HG03066 (cell line): ENCODE results near the gene CNGA3.

Experiments used
- ATAC-seq: cut with Tn5 transposase; IDR thresholded peaks from one replicate; pipeline ENCODE4 v1.9.1; 2021; ENCODE audit warnings: low read depth; ENCODE audit not compliant: unreplicated experiment

The CNGA3 gene

DNA sequence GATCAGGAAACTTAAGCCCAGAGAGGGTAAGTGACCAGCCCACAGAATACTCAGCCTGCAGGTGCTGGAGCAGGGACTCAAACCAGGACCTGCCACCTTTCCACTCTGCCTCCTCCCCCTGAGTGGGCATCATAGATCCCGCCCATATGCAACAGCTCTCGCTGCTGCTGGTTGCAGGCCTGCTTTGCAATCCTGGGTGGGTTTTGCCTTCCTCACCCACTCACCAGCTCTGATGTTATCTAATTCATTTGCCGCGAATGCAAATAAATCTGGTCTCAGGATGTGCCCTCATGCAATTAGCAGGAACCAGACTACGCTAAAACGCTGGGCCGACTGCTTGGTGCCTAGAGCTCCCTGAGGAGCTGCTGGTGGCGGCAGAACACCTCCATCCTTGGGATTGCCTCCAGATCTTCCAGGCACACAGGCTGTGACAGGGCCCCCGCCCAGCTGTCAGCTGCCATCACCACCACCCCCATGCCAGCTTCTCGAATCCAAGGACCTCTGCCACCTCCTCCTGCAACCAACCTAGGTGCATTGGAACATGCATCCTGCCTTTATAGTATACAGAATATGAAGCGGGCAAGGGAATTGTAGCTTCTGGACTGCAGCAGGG is 28.8 kb downstream of the CNGA3 start:
- no peak for ATAC-seq

DNA sequence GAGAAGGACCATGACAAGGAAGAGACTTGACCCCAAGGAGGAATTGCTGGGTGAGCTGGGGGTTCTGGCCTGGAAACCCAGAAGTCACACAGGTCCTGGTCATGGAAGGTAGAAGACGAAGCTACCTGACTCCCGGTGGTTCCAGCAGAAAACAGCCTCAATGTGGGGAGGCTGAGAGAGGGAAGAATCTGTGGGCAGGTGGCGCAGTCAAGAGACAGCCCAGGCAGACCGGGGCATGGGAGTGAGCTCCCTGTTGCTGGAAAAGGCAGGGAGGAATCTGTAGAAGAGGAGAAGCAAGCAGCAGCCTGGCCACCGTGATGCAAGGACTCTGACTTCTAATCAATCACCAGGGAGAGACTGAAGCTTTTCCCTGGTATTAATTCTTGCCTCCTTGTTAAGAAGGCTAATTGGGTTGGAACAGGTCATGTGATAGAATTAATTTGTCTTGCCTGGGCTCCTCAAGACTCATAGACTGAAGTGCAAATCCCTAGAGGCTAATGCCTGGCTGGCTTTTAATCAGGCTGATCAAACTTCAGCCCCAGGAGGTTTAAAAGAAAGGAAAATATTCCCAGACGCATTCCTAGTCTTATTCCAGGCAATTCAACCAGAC is 30.1 kb downstream of the CNGA3 start:
- no peak for ATAC-seq

DNA sequence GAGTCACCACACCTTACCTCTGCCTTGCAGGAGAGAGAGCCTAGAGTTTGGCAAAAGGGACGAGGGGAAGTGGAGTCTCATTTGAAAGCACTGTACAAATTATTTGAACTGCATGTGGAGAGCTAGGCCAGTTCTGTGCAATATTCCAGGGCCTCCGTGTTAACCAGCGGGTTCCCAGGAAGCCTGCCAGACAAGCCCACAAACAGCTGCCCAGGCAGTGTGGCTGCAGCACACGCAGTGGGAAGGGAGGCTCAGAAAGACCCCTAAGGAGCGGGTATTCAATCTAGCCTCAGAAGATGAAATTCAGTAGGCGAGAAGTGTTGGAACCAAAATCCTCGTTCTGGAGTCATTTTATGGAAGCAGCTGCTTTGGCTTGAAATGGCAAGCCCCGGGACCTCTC is 30.7 kb downstream of the CNGA3 start:
- no peak for ATAC-seq

DNA sequence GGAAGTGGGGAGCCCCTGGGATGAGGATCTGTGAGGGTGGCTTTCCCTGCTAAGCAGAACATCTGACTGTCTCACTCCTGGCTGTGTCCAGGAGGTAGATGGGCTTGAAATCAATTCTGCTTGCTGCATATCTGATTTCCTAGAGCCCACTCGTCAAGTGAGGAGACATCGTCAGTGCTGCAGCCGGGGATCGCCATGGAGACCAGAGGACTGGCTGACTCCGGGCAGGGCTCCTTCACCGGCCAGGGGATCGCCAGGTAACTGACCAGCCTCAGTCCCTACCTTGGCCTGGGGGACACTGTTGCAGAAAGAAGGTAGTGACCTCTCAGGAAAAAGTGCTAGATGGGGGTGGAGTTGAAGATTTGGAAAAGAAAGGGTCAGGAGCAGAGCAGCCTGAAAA is 31.3 kb downstream of the CNGA3 start:
- no peak for ATAC-seq

DNA sequence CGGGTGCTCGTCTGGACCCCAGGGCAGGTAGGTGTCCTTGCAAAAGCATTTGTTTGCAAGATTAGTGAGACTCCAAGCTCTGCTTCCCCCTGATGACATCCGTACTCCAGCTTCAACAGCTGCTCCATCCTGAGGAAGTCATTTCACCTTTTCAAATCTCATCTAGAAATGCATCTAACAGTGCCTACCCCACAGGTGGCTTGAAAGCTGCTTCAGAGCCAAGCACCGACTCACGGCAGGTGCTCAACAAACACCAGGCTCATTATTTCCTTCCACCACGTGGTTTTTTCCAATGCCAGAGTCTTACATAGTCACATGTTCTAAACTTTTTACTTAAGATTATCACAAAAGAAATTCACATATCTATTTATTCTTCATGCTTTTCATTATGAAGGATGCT is 31.9 kb downstream of the CNGA3 start:
- ATAC-seq, result no peak

DNA sequence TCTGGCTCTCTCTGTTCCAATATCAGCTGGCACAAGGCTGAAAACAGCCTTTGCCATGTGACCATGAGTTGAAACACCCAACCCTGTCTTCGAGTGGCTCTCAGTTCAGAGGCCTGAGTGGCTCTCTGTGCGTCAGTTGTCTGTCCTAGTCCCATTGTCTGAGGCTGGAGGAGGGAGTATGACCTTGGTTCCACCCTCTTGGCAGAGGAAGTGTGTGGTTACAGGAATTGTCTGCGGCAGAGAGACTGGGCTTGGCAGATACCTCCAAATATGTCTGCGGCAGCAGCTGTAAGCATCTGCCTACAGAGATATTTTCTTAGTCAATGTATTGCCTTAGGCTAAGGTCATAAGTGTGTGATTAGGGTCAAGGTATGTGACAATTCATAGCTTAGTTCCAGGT is 32.6 kb downstream of the CNGA3 start:
- ATAC-seq, result no peak

DNA sequence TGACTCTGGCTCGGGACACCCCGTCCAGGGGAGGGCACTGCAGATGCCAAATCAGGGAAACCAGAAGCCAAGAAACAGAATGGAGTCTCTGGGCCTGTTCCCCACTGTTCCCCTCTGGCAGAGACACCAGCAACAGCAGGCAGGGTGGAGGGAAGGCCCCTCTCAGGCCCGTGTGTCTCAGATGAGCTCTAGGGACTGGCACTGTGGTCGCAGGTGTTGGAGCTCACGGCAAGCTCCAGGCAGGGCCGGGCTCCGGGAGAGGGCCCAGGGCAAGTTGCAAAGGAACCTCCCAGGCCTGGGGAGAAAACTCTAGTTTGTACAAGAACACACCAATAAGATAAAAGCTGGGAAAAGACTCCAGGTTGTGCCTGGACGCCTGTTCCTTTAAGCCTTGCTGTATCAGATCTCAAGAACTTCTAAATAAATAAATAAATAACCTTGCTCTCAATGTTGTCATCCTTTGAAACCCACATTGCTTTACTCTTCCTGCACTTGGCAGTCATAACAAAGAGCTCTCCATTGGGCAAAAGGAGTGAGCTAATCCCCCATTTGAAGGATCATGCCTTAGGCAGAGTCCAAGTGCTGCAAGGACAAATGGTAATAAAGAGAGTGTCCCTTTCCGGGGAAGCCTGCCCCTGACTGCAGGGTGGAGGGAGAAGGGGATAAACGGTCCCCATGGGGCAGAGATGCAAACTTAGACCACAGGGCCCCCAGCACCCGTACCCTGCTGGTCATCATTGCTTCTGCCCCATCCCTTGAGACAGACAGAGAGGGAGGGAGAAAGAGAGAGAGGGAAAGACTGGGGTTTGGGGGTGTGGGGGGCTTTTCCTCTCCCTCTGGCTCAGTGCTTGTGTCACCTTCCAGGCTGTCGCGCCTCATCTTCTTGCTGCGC is 33.3 kb downstream of the CNGA3 start:
- no peak for ATAC-seq

DNA sequence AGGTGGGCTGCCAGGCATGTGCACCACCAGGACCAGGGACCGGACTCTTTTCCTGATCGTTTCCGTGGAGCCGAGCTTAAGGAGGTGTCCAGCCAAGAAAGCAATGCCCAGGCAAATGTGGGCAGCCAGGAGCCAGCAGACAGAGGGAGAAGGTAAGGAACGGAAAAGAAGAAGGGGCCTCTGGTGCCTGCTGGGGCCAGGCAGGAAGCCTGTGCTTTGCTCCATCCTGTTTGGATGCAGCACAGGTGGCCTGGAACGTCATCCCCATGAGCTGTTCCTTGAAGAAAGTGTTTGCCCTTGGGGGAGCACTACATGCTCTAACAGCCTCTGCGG is 33.9 kb downstream of the CNGA3 start:
- ATAC-seq, result no peak

DNA sequence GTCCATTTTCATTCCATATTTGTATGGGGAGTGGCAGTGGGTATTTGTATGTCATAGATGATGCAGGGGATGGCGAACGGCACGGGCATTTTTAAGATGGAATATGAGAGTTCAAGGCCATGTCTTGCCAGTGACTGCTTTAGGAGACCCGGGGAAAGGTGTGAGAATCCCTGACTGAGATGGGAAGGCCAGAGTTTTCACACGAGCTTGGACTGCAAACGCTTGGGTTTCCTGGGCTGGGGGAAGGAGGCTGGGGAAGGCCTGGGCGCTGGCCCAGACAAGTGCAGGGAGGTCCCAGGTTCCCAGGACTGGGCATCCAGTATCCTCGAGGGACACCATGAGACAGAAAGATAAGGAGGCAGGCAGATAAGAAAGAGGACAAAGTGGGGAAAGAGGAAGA is 35.2 kb downstream of the CNGA3 start:
- no peak for ATAC-seq

DNA sequence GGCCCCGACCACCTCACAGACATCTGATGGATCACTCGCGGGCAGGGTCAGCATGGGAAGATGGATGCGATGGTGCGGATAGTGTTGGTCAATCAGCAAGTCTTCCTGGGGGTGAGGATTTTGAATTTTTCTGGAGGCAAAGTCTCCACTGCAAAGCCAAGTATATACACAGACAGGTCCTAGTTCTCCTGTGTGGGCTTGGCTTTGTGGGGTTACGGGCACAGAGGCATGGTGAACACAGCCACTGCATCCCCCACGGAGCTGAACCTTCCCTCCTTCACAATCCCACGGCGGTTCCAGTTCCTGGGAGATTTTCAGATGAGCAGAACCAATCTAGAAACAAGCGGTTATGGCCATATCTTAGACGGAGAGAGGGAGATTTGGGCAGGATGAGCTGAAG is 35.8 kb downstream of the CNGA3 start:
- no peak for ATAC-seq

DNA sequence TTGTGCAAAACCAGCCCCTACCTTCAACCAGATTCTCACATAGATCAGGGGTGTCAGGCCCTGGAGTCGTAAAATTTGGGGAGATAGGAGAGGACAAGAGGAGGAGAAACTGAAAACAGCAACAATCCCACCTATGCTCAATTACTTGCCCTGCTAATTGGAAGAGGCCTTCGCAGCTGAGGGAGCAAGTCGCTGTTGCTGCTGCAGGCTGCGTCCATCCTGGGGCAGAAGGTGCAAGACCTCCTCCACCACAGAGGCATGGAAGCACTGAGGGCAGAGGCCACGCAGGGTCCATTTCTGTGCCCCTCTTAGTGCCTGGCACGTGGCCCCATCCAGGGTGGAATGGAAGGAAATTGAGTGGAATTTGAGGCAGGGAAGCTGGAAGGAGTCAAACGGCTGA is 36.5 kb downstream of the CNGA3 start:
- ATAC-seq, result no peak

DNA sequence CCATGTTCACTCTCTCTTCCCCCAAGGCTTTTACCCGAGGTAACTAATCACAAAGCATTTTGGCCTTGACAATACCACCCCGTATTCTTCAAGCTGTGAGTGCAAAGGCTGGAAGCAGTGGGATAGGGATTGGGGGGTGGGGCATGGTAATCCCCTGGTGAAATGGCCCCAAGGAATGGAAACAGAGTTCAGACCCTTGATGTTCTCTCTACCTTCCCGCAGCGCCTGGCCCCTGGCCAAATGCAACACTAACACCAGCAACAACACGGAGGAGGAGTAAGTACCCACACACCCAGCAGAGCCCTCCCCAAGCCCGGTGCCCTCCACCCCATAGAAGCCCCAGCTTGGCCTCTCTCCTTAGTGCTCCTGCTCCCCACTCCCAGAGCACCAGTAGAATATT is 36.9 kb downstream of the CNGA3 start:
- no peak for ATAC-seq

DNA sequence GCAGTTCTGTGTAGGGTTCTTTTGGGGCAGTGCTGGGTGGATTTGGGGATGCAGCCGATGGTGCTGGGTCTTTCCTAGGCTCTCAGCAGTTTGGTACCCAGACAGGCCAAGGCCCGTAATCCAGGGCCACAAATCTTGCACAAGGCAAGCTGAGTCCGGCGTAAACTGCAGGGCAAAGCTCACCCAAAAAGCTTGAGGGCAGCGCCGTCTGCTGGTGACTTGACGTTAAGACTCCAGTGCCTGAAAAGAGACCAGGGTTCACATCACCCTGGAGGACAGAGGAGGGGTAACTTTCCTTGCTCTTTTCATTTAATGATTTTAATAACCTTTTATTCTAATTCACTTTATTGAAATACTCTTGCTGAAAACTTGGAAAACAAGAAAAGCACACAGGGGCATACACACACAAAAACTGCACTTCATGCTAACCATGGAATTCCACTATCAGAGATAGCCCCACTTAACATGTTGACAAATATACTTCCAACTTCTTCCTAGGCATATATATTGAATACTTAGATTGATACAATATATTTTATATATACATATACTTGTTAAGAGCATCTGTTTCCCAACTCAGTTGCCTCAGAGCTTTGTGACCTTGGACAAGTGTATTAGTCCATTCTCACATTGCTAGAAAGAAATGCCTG is 38.9 kb downstream of the CNGA3 start:
- no peak for ATAC-seq

DNA sequence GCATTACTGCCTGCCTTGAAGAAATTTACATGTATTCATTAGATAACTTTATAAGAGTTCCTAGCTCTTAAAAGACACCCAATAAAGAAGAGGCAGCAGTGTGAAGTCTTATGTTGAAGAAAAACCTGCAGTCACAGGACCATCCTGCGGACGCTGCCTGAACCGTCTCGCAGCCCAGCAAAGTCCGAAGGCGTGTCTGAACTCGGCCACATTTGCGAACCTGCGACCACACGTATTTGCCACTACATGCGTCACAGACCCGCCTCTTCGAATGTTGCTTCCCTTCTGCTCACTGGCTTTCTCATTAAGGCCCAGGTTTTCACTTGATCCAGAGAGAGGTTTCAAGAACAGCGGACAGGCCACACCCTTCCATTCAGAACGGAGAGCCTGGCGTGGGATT is 41.2 kb downstream of the CNGA3 start:
- ATAC-seq, result no peak

DNA sequence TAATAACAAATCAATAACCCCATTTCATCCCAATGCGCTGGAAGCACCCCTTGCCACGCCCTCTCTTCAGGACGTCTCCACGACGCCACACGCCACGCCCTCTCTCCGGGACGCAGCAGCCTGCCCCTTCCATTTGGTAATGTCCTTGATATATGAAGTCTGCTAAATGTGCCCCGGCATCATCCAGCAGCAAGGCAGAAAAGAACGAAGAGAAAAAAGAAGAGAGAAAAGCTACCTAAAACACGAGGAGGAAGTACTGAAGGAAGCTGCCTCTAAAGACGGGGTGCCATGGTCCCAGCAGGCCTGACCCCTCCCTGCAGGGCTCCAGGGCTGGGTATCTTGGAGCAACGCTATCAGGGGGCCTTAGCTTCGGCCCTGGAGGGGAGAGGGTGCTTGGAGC is 41.8 kb downstream of the CNGA3 start:
- no peak for ATAC-seq

DNA sequence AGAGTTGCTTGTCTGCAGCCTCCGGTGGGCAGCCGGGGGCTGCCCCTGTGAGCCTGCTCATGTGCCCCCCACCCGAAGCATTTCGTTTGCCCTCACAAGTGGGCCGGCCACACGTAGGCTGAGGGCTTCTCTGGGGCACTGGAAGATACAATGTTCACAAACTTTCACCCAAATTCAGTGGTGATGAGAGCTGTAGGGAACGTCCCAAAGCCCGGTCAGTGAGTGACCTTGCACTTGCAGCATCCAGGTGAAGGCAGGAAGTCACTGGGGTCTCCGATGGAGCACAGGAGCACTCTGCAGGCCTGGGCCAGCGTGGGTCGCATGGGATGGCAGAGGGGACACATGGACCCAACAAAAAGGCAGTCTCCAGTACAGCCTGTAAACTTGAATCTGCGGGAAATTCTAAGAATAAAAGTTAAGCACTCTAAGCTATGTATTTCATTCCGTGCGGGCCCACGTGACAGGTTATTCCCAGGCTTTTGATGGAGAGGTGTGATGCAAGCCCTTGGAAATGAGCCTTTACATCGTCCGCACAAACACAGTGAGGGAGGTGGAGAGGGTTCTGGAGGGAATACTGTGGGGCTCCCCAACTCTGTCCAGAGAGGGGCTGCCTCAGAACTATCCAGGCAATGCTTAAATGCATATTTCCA is 42.5 kb downstream of the CNGA3 start:
- ATAC-seq, result no peak

DNA sequence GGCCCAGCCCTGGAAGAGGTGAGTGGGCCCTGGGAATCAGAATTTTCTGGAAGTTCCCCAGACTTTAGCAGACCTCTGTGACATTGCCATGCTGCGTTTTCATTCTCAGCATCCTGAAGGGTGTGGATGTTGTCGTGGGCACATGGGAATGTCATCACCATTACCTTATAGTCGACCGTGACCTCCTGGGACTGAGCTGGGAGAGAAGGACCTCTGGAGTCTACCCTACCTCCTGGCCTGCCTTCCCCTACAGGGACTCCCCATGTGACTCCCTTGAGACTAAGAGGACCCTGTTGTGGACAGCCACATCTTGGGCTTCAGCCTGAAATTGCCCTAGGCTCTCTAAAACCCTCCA is 43.0 kb downstream of the CNGA3 start:
- no peak for ATAC-seq

DNA sequence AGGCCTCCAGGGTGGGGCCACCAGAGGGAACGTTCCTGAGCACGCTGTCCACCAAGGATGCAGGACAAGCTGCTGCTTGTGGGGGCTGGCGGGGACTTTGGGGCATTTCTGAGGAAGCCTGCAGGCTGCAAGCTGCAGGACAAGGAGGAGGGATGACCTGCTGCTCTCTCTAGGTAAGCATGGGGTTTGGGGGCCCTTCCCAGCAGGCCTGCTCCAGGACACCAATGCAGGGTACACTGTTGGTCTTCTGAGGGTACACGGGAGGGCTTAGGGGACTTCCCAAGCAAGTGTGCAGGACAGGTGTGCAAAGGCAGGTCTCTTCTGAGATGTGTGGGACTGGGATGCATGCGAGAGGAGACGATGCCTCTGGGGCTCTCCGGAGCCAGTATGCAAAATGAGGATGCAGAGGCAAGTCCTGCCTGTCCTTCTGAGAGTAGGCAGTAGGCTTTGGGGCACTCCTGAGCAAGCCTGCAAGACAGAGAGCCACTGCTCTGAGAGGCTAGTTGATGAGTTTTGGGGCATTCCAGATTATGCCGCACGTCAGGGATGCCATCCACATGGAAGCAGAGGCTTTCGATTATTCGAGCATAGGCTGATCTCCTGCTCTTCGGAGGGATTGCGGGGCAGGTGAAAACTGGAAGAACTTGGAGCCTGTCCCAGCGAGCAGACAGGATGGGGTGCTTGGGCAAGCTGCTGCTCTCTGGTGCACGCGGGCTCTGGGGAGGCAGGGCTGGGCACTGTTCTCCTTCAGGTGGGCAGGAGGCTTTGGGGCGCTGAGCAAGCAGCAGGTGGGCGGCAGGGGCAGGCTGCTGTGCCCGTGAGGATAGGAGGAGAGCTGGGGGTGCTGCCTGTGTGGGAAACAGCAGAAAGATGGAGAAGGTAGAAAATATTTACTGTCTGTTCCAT is 44.6 kb downstream of the CNGA3 start:
- ATAC-seq, result no peak

DNA sequence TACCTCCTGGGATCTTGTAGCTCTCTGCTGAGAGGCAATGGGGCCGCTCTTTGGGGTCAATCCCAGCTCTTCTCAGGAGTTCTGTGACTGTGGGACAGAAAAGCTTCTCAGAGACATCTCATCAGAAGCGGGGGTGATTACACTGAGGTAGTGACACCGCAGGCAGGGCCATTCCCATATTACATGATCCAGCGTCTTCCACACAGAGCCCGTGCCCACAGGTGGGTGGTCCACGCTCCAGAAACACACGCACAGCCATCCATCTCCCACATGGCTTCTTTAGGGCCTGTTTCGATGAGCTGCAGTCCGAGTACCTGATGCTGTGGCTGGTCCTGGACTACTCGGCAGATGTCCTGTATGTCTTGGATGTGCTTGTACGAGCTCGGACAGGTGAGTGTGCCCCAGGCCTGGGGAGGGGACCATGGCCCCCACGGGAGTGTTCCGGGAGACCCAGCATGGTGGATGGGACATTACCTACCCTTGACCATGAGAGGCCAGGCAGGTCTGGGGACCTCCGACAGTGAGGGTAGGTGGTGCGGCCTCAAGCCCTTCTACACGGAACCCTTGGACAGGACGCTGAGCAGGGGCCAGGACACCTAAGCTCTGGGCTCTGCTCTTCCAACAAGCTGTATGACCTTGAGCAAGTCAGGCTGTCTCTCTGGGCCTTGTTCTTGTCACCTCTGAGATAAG is 45.5 kb downstream of the CNGA3 start:
- ATAC-seq, result no peak

DNA sequence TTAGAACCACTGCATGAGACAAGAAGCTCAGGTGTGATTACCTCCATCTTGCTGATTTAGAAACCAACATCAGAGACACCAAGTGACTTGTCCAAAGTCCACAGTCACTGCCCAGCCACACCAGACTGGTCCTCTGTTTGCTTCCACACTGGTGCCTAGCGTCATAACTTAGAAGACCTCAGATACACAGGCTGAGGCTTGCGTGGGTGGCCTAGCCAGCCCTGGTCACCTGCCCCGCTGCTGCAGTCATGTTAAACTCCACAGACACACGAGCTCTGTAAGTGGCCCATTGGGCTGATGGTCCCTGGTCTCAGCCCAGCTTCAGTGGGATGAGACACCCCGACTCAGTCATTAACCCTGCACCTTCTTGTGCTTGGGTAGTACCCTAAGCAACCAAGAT is 47.1 kb downstream of the CNGA3 start:
- ATAC-seq, result no peak
